Measurements from ENCODE around the gene KAZN. TPM values are rescaled to one million over a fixed set of nuclear protein-coding genes. Genes with fewer than 3 reads are reported as not detected.

Gene KAZN
- polyA plus RNA-seq (2012; rRNA removed), result 6.8 and 7.7 TPM in 2 replicates
- 5.9 and 6.6 TPM in 2 replicates for polyA plus RNA-seq (2012; cell fraction: cytosol; rRNA removed)
- 16.0 and 17.3 TPM in 2 replicates for polyA plus RNA-seq (2012; cell fraction: nucleus; rRNA removed)

GRCh38 chr1:14598498-14599182 is at the start of gene KAZN:
KAZN (plus strand) TSS chr1:14598685.
- no peak within 1 kb of the TSS for H3K4me2 ChIP-seq
- peaks cover 0 to 4% of the 10 kb centered on the region in 2 experiments; a peak in 1 of 4 replicates for H3K4me1 ChIP-seq (ENCODE audit: control insufficient read depth in 1 of 2, insufficient read depth in 2 of 2, low read depth in 1 of 2, low read length in 1 of 2)
- H3K27me3 ChIP-seq (ENCODE audit: insufficient read depth), result no peaks in the 10 kb centered on the region
- DNase-seq, result peak; percentile 72
- ChIA-PET CTCF (interaction anchor here (0.7 to 3.1 kb wide), 6 partner anchors 11 to 485 kb away, joined by 3 to 12 read pairs (median 3); no protein-coding TSS in a partner anchor), POLR2A (no interaction called here)
- no peak within 1 kb of the TSS for H3K27ac ChIP-seq (ENCODE audit: low read depth in 2 of 2, low read length in 1 of 2)
- H4K20me1 ChIP-seq (ENCODE audit: insufficient read depth), result no peaks in the 10 kb centered on the region
- no peaks in the 10 kb centered on the region for H3K79me2 ChIP-seq (ENCODE audit: insufficient read depth)
- H3K4me3 ChIP-seq (ENCODE audit: low read depth in 2 of 2, low read length in 1 of 2), result peak within 1 kb of the TSS in 1 of 2 experiments; percentile 40; a peak in 2 of 4 replicates
- H3F3A ChIP-seq (replicated peaks; ENCODE audit: insufficient read depth), result no peaks in the 10 kb centered on the region
- no peaks in the 10 kb centered on the region for H3K36me3 ChIP-seq (replicated peaks in 1 of 2; ENCODE audit: control insufficient read depth in 1 of 2, insufficient read depth in 2 of 2, low read length in 1 of 2)
- TF ChIP-seq, protein P1, sequence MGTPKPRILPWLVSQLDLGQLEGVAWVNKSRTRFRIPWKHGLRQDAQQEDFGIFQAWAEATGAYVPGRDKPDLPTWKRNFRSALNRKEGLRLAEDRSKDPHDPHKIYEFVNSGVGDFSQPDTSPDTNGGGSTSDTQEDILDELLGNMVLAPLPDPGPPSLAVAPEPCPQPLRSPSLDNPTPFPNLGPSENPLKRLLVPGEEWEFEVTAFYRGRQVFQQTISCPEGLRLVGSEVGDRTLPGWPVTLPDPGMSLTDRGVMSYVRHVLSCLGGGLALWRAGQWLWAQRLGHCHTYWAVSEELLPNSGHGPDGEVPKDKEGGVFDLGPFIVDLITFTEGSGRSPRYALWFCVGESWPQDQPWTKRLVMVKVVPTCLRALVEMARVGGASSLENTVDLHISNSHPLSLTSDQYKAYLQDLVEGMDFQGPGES (IDR thresholded peaks at IDR 0.05; ENCODE audit: low read depth, low read length), result no peak
- TF ChIP-seq JUND (IDR thresholded peaks at IDR 0.05), result no peak
- TF ChIP-seq EZH2phosphoT487 (IDR thresholded peaks at IDR 0.05; ENCODE audit: borderline replicate concordance, low read depth), result no peak
- no peak for TF ChIP-seq SMC3 (IDR thresholded peaks at IDR 0.05; ENCODE audit: low read depth, low read length)
- TF ChIP-seq TAF1 (IDR thresholded peaks at IDR 0.05; ENCODE audit: borderline replicate concordance, low read depth, low read length), result no peak
- no peak for TF ChIP-seq YY1 (IDR thresholded peaks at IDR 0.05; ENCODE audit: low read depth)
- TF ChIP-seq, protein P2, sequence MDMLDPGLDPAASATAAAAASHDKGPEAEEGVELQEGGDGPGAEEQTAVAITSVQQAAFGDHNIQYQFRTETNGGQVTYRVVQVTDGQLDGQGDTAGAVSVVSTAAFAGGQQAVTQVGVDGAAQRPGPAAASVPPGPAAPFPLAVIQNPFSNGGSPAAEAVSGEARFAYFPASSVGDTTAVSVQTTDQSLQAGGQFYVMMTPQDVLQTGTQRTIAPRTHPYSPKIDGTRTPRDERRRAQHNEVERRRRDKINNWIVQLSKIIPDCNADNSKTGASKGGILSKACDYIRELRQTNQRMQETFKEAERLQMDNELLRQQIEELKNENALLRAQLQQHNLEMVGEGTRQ (IDR thresholded peaks at IDR 0.05; ENCODE audit: borderline replicate concordance, low read depth, low read length), result no peak
- no peak for TF ChIP-seq CHD2 (IDR thresholded peaks at IDR 0.05; ENCODE audit: low read length, partially characterized antibody)
- no peak for TF ChIP-seq GATA2 (CRISPR knock-in tag; IDR thresholded peaks at IDR 0.05)
- TF ChIP-seq TEAD4 (IDR thresholded peaks at IDR 0.05; ENCODE audit: borderline replicate concordance, insufficient read depth), result no peak
- no peak for TF ChIP-seq NFIC (IDR thresholded peaks at IDR 0.05; ENCODE audit: borderline replicate concordance)
- no peak for TF ChIP-seq MXI1 (IDR thresholded peaks at IDR 0.05; ENCODE audit: low read depth, low read length)
- no peak for TF ChIP-seq MEF2A (IDR thresholded peaks at IDR 0.05; ENCODE audit: borderline replicate concordance, low read depth)
- TF ChIP-seq, protein P3, sequence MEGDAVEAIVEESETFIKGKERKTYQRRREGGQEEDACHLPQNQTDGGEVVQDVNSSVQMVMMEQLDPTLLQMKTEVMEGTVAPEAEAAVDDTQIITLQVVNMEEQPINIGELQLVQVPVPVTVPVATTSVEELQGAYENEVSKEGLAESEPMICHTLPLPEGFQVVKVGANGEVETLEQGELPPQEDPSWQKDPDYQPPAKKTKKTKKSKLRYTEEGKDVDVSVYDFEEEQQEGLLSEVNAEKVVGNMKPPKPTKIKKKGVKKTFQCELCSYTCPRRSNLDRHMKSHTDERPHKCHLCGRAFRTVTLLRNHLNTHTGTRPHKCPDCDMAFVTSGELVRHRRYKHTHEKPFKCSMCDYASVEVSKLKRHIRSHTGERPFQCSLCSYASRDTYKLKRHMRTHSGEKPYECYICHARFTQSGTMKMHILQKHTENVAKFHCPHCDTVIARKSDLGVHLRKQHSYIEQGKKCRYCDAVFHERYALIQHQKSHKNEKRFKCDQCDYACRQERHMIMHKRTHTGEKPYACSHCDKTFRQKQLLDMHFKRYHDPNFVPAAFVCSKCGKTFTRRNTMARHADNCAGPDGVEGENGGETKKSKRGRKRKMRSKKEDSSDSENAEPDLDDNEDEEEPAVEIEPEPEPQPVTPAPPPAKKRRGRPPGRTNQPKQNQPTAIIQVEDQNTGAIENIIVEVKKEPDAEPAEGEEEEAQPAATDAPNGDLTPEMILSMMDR (IDR thresholded peaks at IDR 0.05), result no peak
- no peak for TF ChIP-seq NRF1 (IDR thresholded peaks at IDR 0.05; ENCODE audit: low read depth, low read length)
- no peak within 1 kb of the TSS for H2AFZ ChIP-seq (ENCODE audit: low read depth)
- H3K9me3 ChIP-seq, result no peaks in the 10 kb centered on the region
- no peak within 1 kb of the TSS for H3K9ac ChIP-seq
- no peaks in the 10 kb centered on the region for H3K9me2 ChIP-seq
- 5% methylated on average over 19 of the region's 81 CpGs for WGBS (ENCODE audit: low lambda C conversion rate)
